GM19043 (cell line): ENCODE results near the gene SEC16B.
A peak's percentile ranks its signal among the peaks of the same experiment; 100 is the strongest.

Source experiments
- ATAC-seq: cut with Tn5 transposase; IDR thresholded peaks from one replicate; pipeline ENCODE4 v1.9.1; 2021; ENCODE audit warnings: low read depth; ENCODE audit not compliant: unreplicated experiment

Gene SEC16B

GRCh38 chr1:177981200-177981599 is 11.3 kb upstream of the SEC16B start:
- no peak for ATAC-seq

- no peak for ATAC-seq
Observed at GRCh38 chr1:177979272-177979671, 9.4 kb upstream of the SEC16B start.

- no peak for ATAC-seq
Observed at GRCh38 chr1:177978530-177978929, 8.7 kb upstream of the SEC16B start.

- no peak for ATAC-seq
Observed at GRCh38 chr1:177977141-177977540, 7.3 kb upstream of the SEC16B start.

- no peak for ATAC-seq
Observed at GRCh38 chr1:177976596-177976995, 6.7 kb upstream of the SEC16B start.

- ATAC-seq, result no peak
Observed at GRCh38 chr1:177975588-177976495, 6.0 kb upstream of the SEC16B start.

- no peak for ATAC-seq
Observed at GRCh38 chr1:177973585-177973984, 3.7 kb upstream of the SEC16B start.

GRCh38 chr1:177969109-177969508 is 749 bp downstream of the SEC16B start:
- ATAC-seq, result no peak

- no peak for ATAC-seq
Observed at GRCh38 chr1:177966199-177966598, 3.7 kb downstream of the SEC16B start.

- ATAC-seq, result no peak
Observed at GRCh38 chr1:177965293-177965692, 4.6 kb downstream of the SEC16B start.

GRCh38 chr1:177964336-177964735 is 5.5 kb downstream of the SEC16B start:
- no peak for ATAC-seq

GRCh38 chr1:177960939-177961622 is 8.8 kb downstream of the SEC16B start:
- no peak for ATAC-seq

GRCh38 chr1:177959811-177960515 is 9.9 kb downstream of the SEC16B start:
- no peak for ATAC-seq

GRCh38 chr1:177958092-177958491 is 11.8 kb downstream of the SEC16B start:
- no peak for ATAC-seq

GRCh38 chr1:177954076-177954475 is 15.8 kb downstream of the SEC16B start:
- no peak for ATAC-seq

GRCh38 chr1:177953549-177953948 is 16.3 kb downstream of the SEC16B start:
- no peak for ATAC-seq

- no peak for ATAC-seq
Observed at GRCh38 chr1:177952691-177953090, 17.2 kb downstream of the SEC16B start.

- no peak for ATAC-seq
Observed at GRCh38 chr1:177952249-177952648, 17.6 kb downstream of the SEC16B start.

- ATAC-seq, result no peak
Observed at GRCh38 chr1:177950506-177950905, 19.4 kb downstream of the SEC16B start.

GRCh38 chr1:177948336-177948972 is 21.4 kb downstream of the SEC16B start:
- ATAC-seq, result peak; percentile 80

- ATAC-seq, result no peak
Observed at GRCh38 chr1:177947623-177948022, 22.2 kb downstream of the SEC16B start.
